Erythroblast (primary cell): ENCODE results near the gene MSANTD1.

Experiments used
- GATA1 ChIP-seq: IDR thresholded peaks from 2 replicates; pipeline ENCODE4 v1.6.1; 2011; ENCODE audit warnings: low read depth, mild to moderate bottlenecking, control low read depth, low read length, moderate library complexity
- POLR2A ChIP-seq: IDR thresholded peaks from 2 replicates; pipeline ENCODE4 v1.6.1; 2011; ENCODE audit warnings: mild to moderate bottlenecking, low read length

DNA sequence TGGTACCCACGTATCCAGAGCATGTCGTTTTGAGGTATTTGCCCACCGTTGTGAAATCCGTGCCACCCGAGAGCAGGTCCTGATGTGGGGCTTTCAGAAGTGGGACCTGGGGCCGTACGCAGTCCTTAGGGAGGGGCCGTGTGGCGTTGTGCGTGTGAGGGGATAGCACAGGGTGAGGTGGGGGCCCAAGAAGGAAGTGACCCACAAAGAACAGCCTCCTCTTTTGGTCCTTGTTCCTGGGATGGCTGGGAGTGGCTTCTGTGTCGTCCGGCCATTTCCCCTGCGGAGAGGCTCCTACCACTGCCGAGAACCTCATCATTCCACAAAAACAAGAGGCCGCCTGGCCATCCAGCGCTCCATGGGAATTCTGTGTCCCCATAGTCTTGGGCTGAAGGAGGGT lies 17.0 kb upstream of the MSANTD1 start:
- TF ChIP-seq POLR2A (no peak), GATA1 (no peak)
